ENCODE data around the gene SERGEF. TPM values are rescaled to one million over a fixed set of nuclear protein-coding genes. Genes with fewer than 3 reads are reported as not detected.
A peak's percentile ranks its signal among the peaks of the same experiment; 100 is the strongest.

The SERGEF gene
- total and polyA plus RNA-seq, 2 donors from 2014 or later, result 33.2 to 63.0 TPM

- H3K9ac ChIP-seq (ENCODE audit: low read length in 3 of 3), result no peak overlapping the region
- intact Hi-C loops (cut with DNase I), result no loop called here
- no peak for FAIRE-seq
These were observed 257.0 kb downstream of the SERGEF start for GRCh38 chr11:17755891-17756290.

GRCh38 chr11:17753641-17754040 lies 259.2 kb downstream of the SERGEF start:
- no peaks in the 10 kb centered on the region for H3K4me1 ChIP-seq (ENCODE audit: control insufficient read depth in 2 of 3, insufficient read depth in 2 of 3, low read depth in 1 of 3, low read length in 3 of 3)
- no peaks in the 10 kb centered on the region for H3K36me3 ChIP-seq (ENCODE audit: control insufficient read depth in 2 of 3, insufficient read depth in 3 of 3, low read length in 3 of 3)
- DNase-seq, result peak in 1 of 5 donors; percentile 28
- no peak overlapping the region for H3K9ac ChIP-seq (ENCODE audit: low read length in 3 of 3)
- intact Hi-C loops (cut with DNase I), result no loop called here
- no peak for FAIRE-seq
- H3K27me3 ChIP-seq (ENCODE audit: control insufficient read depth, insufficient read depth, low read length), result no peaks in the 10 kb centered on the region
- H3K9me3 ChIP-seq (ENCODE audit: control insufficient read depth in 2 of 3, insufficient read depth in 1 of 3, low read length in 3 of 3), result no peaks in the 10 kb centered on the region
- H3K4me3 ChIP-seq (ENCODE audit: low read length in 3 of 3), result no peak overlapping the region
- TF ChIP-seq CTCF (IDR thresholded peaks at IDR 0.05; ENCODE audit: borderline replicate concordance, extremely low read depth, insufficient read depth), result no peak
- no peak overlapping the region for H3K27ac ChIP-seq (ENCODE audit: low read depth in 2 of 2, low read length in 2 of 2)

More at GRCh38 chr11:17755891-17756290, 257.0 kb downstream of the SERGEF start:
- Histone ChIP-seq H3K4me3 (ENCODE audit: low read length in 3 of 3) (no peak overlapping the region), H3K9me3 (ENCODE audit: control insufficient read depth in 2 of 3, insufficient read depth in 1 of 3, low read length in 3 of 3) (no peaks in the 10 kb centered on the region), H3K36me3 (ENCODE audit: control insufficient read depth in 2 of 3, insufficient read depth in 3 of 3, low read length in 3 of 3) (no peaks in the 10 kb centered on the region), H3K4me1 (ENCODE audit: control insufficient read depth in 2 of 3, insufficient read depth in 2 of 3, low read depth in 1 of 3, low read length in 3 of 3) (no peaks in the 10 kb centered on the region), H3K27ac (ENCODE audit: low read depth in 2 of 2, low read length in 2 of 2) (no peak overlapping the region), H3K27me3 (ENCODE audit: control insufficient read depth, insufficient read depth, low read length) (no peaks in the 10 kb centered on the region)
- no peak for TF ChIP-seq CTCF (IDR thresholded peaks at IDR 0.05; ENCODE audit: borderline replicate concordance, extremely low read depth, insufficient read depth)
- no peak for DNase-seq

GRCh38 chr11:17753153-17753552 lies 259.7 kb downstream of the SERGEF start:
- H3K9ac ChIP-seq (ENCODE audit: low read length in 3 of 3), result no peak overlapping the region
- no peak overlapping the region for H3K27ac ChIP-seq (ENCODE audit: low read depth in 2 of 2, low read length in 2 of 2)
- H3K9me3 ChIP-seq (ENCODE audit: control insufficient read depth in 2 of 3, insufficient read depth in 1 of 3, low read length in 3 of 3), result no peaks in the 10 kb centered on the region
- no peaks in the 10 kb centered on the region for H3K36me3 ChIP-seq (ENCODE audit: control insufficient read depth in 2 of 3, insufficient read depth in 3 of 3, low read length in 3 of 3)
- no peaks in the 10 kb centered on the region for H3K4me1 ChIP-seq (ENCODE audit: control insufficient read depth in 2 of 3, insufficient read depth in 2 of 3, low read depth in 1 of 3, low read length in 3 of 3)
- no peaks in the 10 kb centered on the region for H3K27me3 ChIP-seq (ENCODE audit: control insufficient read depth, insufficient read depth, low read length)
- FAIRE-seq (no peak), DNase-seq (peak in 1 of 5 donors; percentile 43)
- intact Hi-C loops (cut with DNase I), result no loop called here
- H3K4me3 ChIP-seq (ENCODE audit: low read length in 3 of 3), result no peak overlapping the region
- no peak for TF ChIP-seq CTCF (IDR thresholded peaks at IDR 0.05; ENCODE audit: borderline replicate concordance, extremely low read depth, insufficient read depth)

- H3K9me3 ChIP-seq (ENCODE audit: control insufficient read depth in 2 of 3, insufficient read depth in 1 of 3, low read length in 3 of 3), result no peaks in the 10 kb centered on the region
- no peak overlapping the region for H3K27ac ChIP-seq (ENCODE audit: low read depth in 2 of 2, low read length in 2 of 2)
- no peak for FAIRE-seq
- H3K4me1 ChIP-seq (ENCODE audit: control insufficient read depth in 2 of 3, insufficient read depth in 2 of 3, low read depth in 1 of 3, low read length in 3 of 3), result no peaks in the 10 kb centered on the region
- no peaks in the 10 kb centered on the region for H3K27me3 ChIP-seq (ENCODE audit: control insufficient read depth, insufficient read depth, low read length)
- H3K9ac ChIP-seq (ENCODE audit: low read length in 3 of 3), result no peak overlapping the region
- TF ChIP-seq CTCF (IDR thresholded peaks at IDR 0.05; ENCODE audit: borderline replicate concordance, extremely low read depth, insufficient read depth), result no peak
- DNase-seq, result peak in 1 of 5 donors; percentile 31
- no peak overlapping the region for H3K4me3 ChIP-seq (ENCODE audit: low read length in 3 of 3)
- intact Hi-C loops (cut with DNase I), result no loop called here
- H3K36me3 ChIP-seq (ENCODE audit: control insufficient read depth in 2 of 3, insufficient read depth in 3 of 3, low read length in 3 of 3), result no peaks in the 10 kb centered on the region
These were observed 260.7 kb downstream of the SERGEF start for GRCh38 chr11:17752144-17752543.

Measured in kidney (tissue), 14 donors.